ENCODE data around the gene PRMT9. TPM values are rescaled to one million over a fixed set of nuclear protein-coding genes. Genes with fewer than 3 reads are reported as not detected.

The PRMT9 gene
- total and polyA plus RNA-seq, 2 donors (not counting 1 experiment from before 2014, with no cell fraction given) = 5.6 to 11.0 TPM

GRCh38 chr4:147596377-147596776, 87.6 kb downstream of the PRMT9 start:
- Mint-ChIP-seq H3K9me3 (ENCODE audit: insufficient read depth) (no peaks in the 10 kb centered on the region), H3K4me1 (no peaks in the 10 kb centered on the region), H3K27ac (no peak overlapping the region), H3K27me3 (peaks cover 17% of the 10 kb centered on the region), H3K4me3 (no peak overlapping the region)
- Histone ChIP-seq H3K27me3 (replicated peaks in 1 of 4; ENCODE audit: control extremely low read depth in 1 of 4, control insufficient read depth in 3 of 4, insufficient read depth in 4 of 4, low read length in 3 of 4) (peaks cover 0 to 3% (median 1%) of the 10 kb centered on the region in 4 experiments), H3K4me2 (replicated peaks; ENCODE audit: low read depth, low read length, poor library complexity, severe bottlenecking) (no peak overlapping the region), H2AFZ (ENCODE audit: insufficient read depth, low read depth, low read length, poor library complexity, severe bottlenecking) (no peak overlapping the region), H3K9ac (ENCODE audit: low read length) (no peak overlapping the region), H3K4me3 (ENCODE audit: control extremely low read depth in 1 of 5, extremely low read depth in 1 of 5, insufficient read depth in 1 of 5, low read depth in 2 of 5, low read length in 4 of 5) (no peak overlapping the region), H3K36me3 (replicated peaks in 1 of 2; ENCODE audit: control extremely low read depth in 1 of 2, control insufficient read depth in 1 of 2, extremely low read depth in 1 of 2, insufficient read depth in 2 of 2, low read length in 1 of 2) (no peaks in the 10 kb centered on the region), H3K9me3 (ENCODE audit: control extremely low read depth in 1 of 3, control insufficient read depth in 2 of 3, insufficient read depth in 1 of 3, low read length in 2 of 3) (no peaks in the 10 kb centered on the region), H3K79me2 (ENCODE audit: control insufficient read depth, insufficient read depth, low read length) (no peaks in the 10 kb centered on the region), H3K4me1 (ENCODE audit: control insufficient read depth in 2 of 2, insufficient read depth in 2 of 2, low read length in 2 of 2) (no peaks in the 10 kb centered on the region), H3K27ac (ENCODE audit: low read length in 2 of 2) (no peak overlapping the region), H4K20me1 (ENCODE audit: control insufficient read depth, insufficient read depth, low read length, poor library complexity, severe bottlenecking) (no peaks in the 10 kb centered on the region)
- POLR2A ChIA-PET = no interaction called here
- no peak for ATAC-seq (ENCODE audit: low read depth)
- no peak for DNase-seq
- WGBS (ENCODE audit: insufficient coverage) = no CpG with 5 or more reads among the region's 1 CpG
- TF ChIP-seq CTCF (IDR thresholded peaks at IDR 0.05) (no peak), EZH2 (IDR thresholded peaks at IDR 0.05; ENCODE audit: borderline replicate concordance, insufficient read depth, low read depth, low read length, poor library complexity, severe bottlenecking) (no peak)
- CTCF ChIA-PET = interaction anchor here (2.3 kb wide), 1 partner anchor 270 kb away, joined by 8 read pairs; no protein-coding TSS in a partner anchor
- intact Hi-C loops (cut with micrococcal nuclease) = no loop called here

- Histone ChIP-seq H3K4me1 (ENCODE audit: control insufficient read depth in 2 of 2, insufficient read depth in 2 of 2, low read length in 2 of 2) (no peaks in the 10 kb centered on the region), H3K9ac (ENCODE audit: low read length) (no peak overlapping the region), H3K27ac (ENCODE audit: low read length in 2 of 2) (no peak overlapping the region), H3K9me3 (ENCODE audit: control extremely low read depth in 1 of 3, control insufficient read depth in 2 of 3, insufficient read depth in 1 of 3, low read length in 2 of 3) (no peaks in the 10 kb centered on the region), H3K27me3 (replicated peaks in 1 of 4; ENCODE audit: control extremely low read depth in 1 of 4, control insufficient read depth in 3 of 4, insufficient read depth in 4 of 4, low read length in 3 of 4) (peaks cover 0 to 3% (median 1%) of the 10 kb centered on the region in 4 experiments), H3K4me2 (replicated peaks; ENCODE audit: low read depth, low read length, poor library complexity, severe bottlenecking) (no peak overlapping the region), H3K4me3 (ENCODE audit: control extremely low read depth in 1 of 5, extremely low read depth in 1 of 5, insufficient read depth in 1 of 5, low read depth in 2 of 5, low read length in 4 of 5) (no peak overlapping the region), H3K36me3 (replicated peaks in 1 of 2; ENCODE audit: control extremely low read depth in 1 of 2, control insufficient read depth in 1 of 2, extremely low read depth in 1 of 2, insufficient read depth in 2 of 2, low read length in 1 of 2) (no peaks in the 10 kb centered on the region), H3K79me2 (ENCODE audit: control insufficient read depth, insufficient read depth, low read length) (no peaks in the 10 kb centered on the region), H2AFZ (ENCODE audit: insufficient read depth, low read depth, low read length, poor library complexity, severe bottlenecking) (no peak overlapping the region), H4K20me1 (ENCODE audit: control insufficient read depth, insufficient read depth, low read length, poor library complexity, severe bottlenecking) (no peaks in the 10 kb centered on the region)
- H3K9me3 Mint-ChIP-seq (ENCODE audit: insufficient read depth) = no peaks in the 10 kb centered on the region
- H3K27ac Mint-ChIP-seq = no peak overlapping the region
- no peak overlapping the region for H3K4me3 Mint-ChIP-seq
- no peak for ATAC-seq (ENCODE audit: low read depth)
- H3K4me1 Mint-ChIP-seq = peaks cover 1% of the 10 kb centered on the region
- CTCF ChIA-PET = interaction anchor here (2.3 kb wide), 1 partner anchor 272 kb away, joined by 8 read pairs; no protein-coding TSS in a partner anchor
- POLR2A ChIA-PET = no interaction called here
- peaks cover 20% of the 10 kb centered on the region for H3K27me3 Mint-ChIP-seq
- TF ChIP-seq EZH2 (IDR thresholded peaks at IDR 0.05; ENCODE audit: borderline replicate concordance, insufficient read depth, low read depth, low read length, poor library complexity, severe bottlenecking) = no peak
- no peak for TF ChIP-seq CTCF (IDR thresholded peaks at IDR 0.05)
- intact Hi-C loops (cut with micrococcal nuclease) = loop anchor here (5.0 kb wide), 1 partner anchor 1252 kb away; no protein-coding TSS in a partner anchor
- DNase-seq = no peak
- WGBS (ENCODE audit: insufficient coverage) = no CpG with 5 or more reads among the region's 2 CpGs
Observed at GRCh38 chr4:147594578-147594977, 89.4 kb downstream of the PRMT9 start.

Measured in B cell (primary cell).